ENCODE results near the gene TMTC1.

TMTC1 gene

GRCh38 chr12:29662734-29663323, 120.9 kb downstream of the TMTC1 start:
- no peaks in the 10 kb centered on the region for H3K9me3 ChIP-seq (ENCODE audit: insufficient read depth, low read depth, low read length)
- H3K18ac ChIP-seq (ENCODE audit: low read length) = no peak overlapping the region
- H3K23ac ChIP-seq (ENCODE audit: low read length) = no peak overlapping the region
- WGBS (ENCODE audit: extremely low coverage, insufficient coverage, insufficient read length) = no CpG with 5 or more reads among the region's 9 CpGs
- no peak overlapping the region for H3K14ac ChIP-seq (ENCODE audit: low read length)
- no peaks in the 10 kb centered on the region for H3K27me3 ChIP-seq (ENCODE audit: insufficient read depth, low read length)
- no peak overlapping the region for H2AFZ ChIP-seq (ENCODE audit: insufficient read depth, low read length, poor library complexity)
- no peak overlapping the region for H2AK5ac ChIP-seq (ENCODE audit: low read length)
- no peaks in the 10 kb centered on the region for H3K4me1 ChIP-seq (ENCODE audit: control insufficient read depth in 1 of 2, insufficient read depth in 2 of 2, low read length in 2 of 2)
- no peak overlapping the region for H2BK120ac ChIP-seq (ENCODE audit: insufficient read depth, low read length, poor library complexity)
- no peak for DNase-seq
- H3K4ac ChIP-seq (ENCODE audit: low read depth, low read length) = no peak overlapping the region
- H3K27ac ChIP-seq (ENCODE audit: low read depth, low read length) = no peak overlapping the region
- H3K4me3 ChIP-seq (ENCODE audit: low read depth, low read length) = no peak overlapping the region
- H4K12ac ChIP-seq (ENCODE audit: low read depth, low read length) = no peak overlapping the region
- H3K4me2 ChIP-seq (ENCODE audit: low read length) = no peak overlapping the region
- no peak overlapping the region for H2BK12ac ChIP-seq (ENCODE audit: low read length)
- H4K8ac ChIP-seq (ENCODE audit: low read depth, low read length) = no peak overlapping the region
- H3K79me1 ChIP-seq (ENCODE audit: low read length) = no peaks in the 10 kb centered on the region
- no peaks in the 10 kb centered on the region for H3K79me2 ChIP-seq (ENCODE audit: control insufficient read depth, insufficient read depth, low read length, poor library complexity)
- H4K91ac ChIP-seq (ENCODE audit: low read depth, low read length) = no peak overlapping the region
- H3K36me3 ChIP-seq (ENCODE audit: control insufficient read depth in 1 of 2, insufficient read depth in 2 of 2, low read length in 2 of 2) = no peaks in the 10 kb centered on the region
- H3K9ac ChIP-seq (ENCODE audit: low read length) = no peak overlapping the region
- no peak overlapping the region for H2BK5ac ChIP-seq (ENCODE audit: low read depth, low read length, poor library complexity)

- H2AFZ ChIP-seq (ENCODE audit: insufficient read depth, low read length, poor library complexity) = no peak overlapping the region
- no peak overlapping the region for H4K8ac ChIP-seq (ENCODE audit: low read depth, low read length)
- no peaks in the 10 kb centered on the region for H3K79me2 ChIP-seq (ENCODE audit: control insufficient read depth, insufficient read depth, low read length, poor library complexity)
- WGBS (ENCODE audit: extremely low coverage, insufficient coverage, insufficient read length) = no CpG with 5 or more reads among the region's 6 CpGs
- DNase-seq = no peak
- H3K27ac ChIP-seq (ENCODE audit: low read depth, low read length) = no peak overlapping the region
- no peaks in the 10 kb centered on the region for H3K27me3 ChIP-seq (ENCODE audit: insufficient read depth, low read length)
- H3K79me1 ChIP-seq (ENCODE audit: low read length) = no peaks in the 10 kb centered on the region
- no peak overlapping the region for H2AK5ac ChIP-seq (ENCODE audit: low read length)
- H3K14ac ChIP-seq (ENCODE audit: low read length) = no peak overlapping the region
- no peak overlapping the region for H3K23ac ChIP-seq (ENCODE audit: low read length)
- no peak overlapping the region for H4K91ac ChIP-seq (ENCODE audit: low read depth, low read length)
- no peak overlapping the region for H3K18ac ChIP-seq (ENCODE audit: low read length)
- H4K12ac ChIP-seq (ENCODE audit: low read depth, low read length) = no peak overlapping the region
- no peaks in the 10 kb centered on the region for H3K4me1 ChIP-seq (ENCODE audit: control insufficient read depth in 1 of 2, insufficient read depth in 2 of 2, low read length in 2 of 2)
- no peak overlapping the region for H3K9ac ChIP-seq (ENCODE audit: low read length)
- no peak overlapping the region for H3K4me2 ChIP-seq (ENCODE audit: low read length)
- no peak overlapping the region for H2BK12ac ChIP-seq (ENCODE audit: low read length)
- H2BK120ac ChIP-seq (ENCODE audit: insufficient read depth, low read length, poor library complexity) = no peak overlapping the region
- H3K36me3 ChIP-seq (ENCODE audit: control insufficient read depth in 1 of 2, insufficient read depth in 2 of 2, low read length in 2 of 2) = no peaks in the 10 kb centered on the region
- no peaks in the 10 kb centered on the region for H3K9me3 ChIP-seq (ENCODE audit: insufficient read depth, low read depth, low read length)
- H3K4ac ChIP-seq (ENCODE audit: low read depth, low read length) = no peak overlapping the region
- no peak overlapping the region for H3K4me3 ChIP-seq (ENCODE audit: low read depth, low read length)
- H2BK5ac ChIP-seq (ENCODE audit: low read depth, low read length, poor library complexity) = no peak overlapping the region
These were observed 122.9 kb downstream of the TMTC1 start for GRCh38 chr12:29660847-29661246.

- Histone ChIP-seq H3K9me3 (ENCODE audit: insufficient read depth, low read depth, low read length) (no peaks in the 10 kb centered on the region), H2AK5ac (ENCODE audit: low read length) (no peak overlapping the region), H3K18ac (ENCODE audit: low read length) (no peak overlapping the region), H4K8ac (ENCODE audit: low read depth, low read length) (no peak overlapping the region), H2AFZ (ENCODE audit: insufficient read depth, low read length, poor library complexity) (no peak overlapping the region), H2BK5ac (ENCODE audit: low read depth, low read length, poor library complexity) (no peak overlapping the region), H3K27ac (ENCODE audit: low read depth, low read length) (no peak overlapping the region), H4K91ac (ENCODE audit: low read depth, low read length) (no peak overlapping the region), H4K12ac (ENCODE audit: low read depth, low read length) (no peak overlapping the region), H3K36me3 (ENCODE audit: control insufficient read depth in 1 of 2, insufficient read depth in 2 of 2, low read length in 2 of 2) (no peaks in the 10 kb centered on the region), H3K27me3 (ENCODE audit: insufficient read depth, low read length) (no peaks in the 10 kb centered on the region), H3K4me1 (ENCODE audit: control insufficient read depth in 1 of 2, insufficient read depth in 2 of 2, low read length in 2 of 2) (no peaks in the 10 kb centered on the region), H3K9ac (ENCODE audit: low read length) (no peak overlapping the region), H3K23ac (ENCODE audit: low read length) (no peak overlapping the region), H2BK120ac (ENCODE audit: insufficient read depth, low read length, poor library complexity) (no peak overlapping the region), H3K4me3 (ENCODE audit: low read depth, low read length) (no peak overlapping the region), H2BK12ac (ENCODE audit: low read length) (no peak overlapping the region), H3K79me1 (ENCODE audit: low read length) (no peaks in the 10 kb centered on the region), H3K4ac (ENCODE audit: low read depth, low read length) (no peak overlapping the region), H3K14ac (ENCODE audit: low read length) (no peak overlapping the region), H3K79me2 (ENCODE audit: control insufficient read depth, insufficient read depth, low read length, poor library complexity) (no peaks in the 10 kb centered on the region), H3K4me2 (ENCODE audit: low read length) (no peak overlapping the region)
- WGBS (ENCODE audit: extremely low coverage, insufficient coverage, insufficient read length) = no CpG with 5 or more reads among the region's 3 CpGs
- no peak for DNase-seq
These were observed 126.8 kb downstream of the TMTC1 start for GRCh38 chr12:29656762-29657538.

- no CpG with 5 or more reads among the region's 6 CpGs for WGBS (ENCODE audit: extremely low coverage, insufficient coverage, insufficient read length)
- H3K4me3 ChIP-seq (ENCODE audit: low read depth, low read length) = no peak overlapping the region
- no peak overlapping the region for H3K4me2 ChIP-seq (ENCODE audit: low read length)
- H3K9me3 ChIP-seq (ENCODE audit: insufficient read depth, low read depth, low read length) = no peaks in the 10 kb centered on the region
- H3K79me1 ChIP-seq (ENCODE audit: low read length) = no peaks in the 10 kb centered on the region
- no peak overlapping the region for H4K91ac ChIP-seq (ENCODE audit: low read depth, low read length)
- H4K12ac ChIP-seq (ENCODE audit: low read depth, low read length) = no peak overlapping the region
- no peak overlapping the region for H2AFZ ChIP-seq (ENCODE audit: insufficient read depth, low read length, poor library complexity)
- no peak overlapping the region for H4K8ac ChIP-seq (ENCODE audit: low read depth, low read length)
- H3K14ac ChIP-seq (ENCODE audit: low read length) = no peak overlapping the region
- no peak overlapping the region for H3K9ac ChIP-seq (ENCODE audit: low read length)
- H3K36me3 ChIP-seq (ENCODE audit: control insufficient read depth in 1 of 2, insufficient read depth in 2 of 2, low read length in 2 of 2) = no peaks in the 10 kb centered on the region
- no peak overlapping the region for H2AK5ac ChIP-seq (ENCODE audit: low read length)
- no peak overlapping the region for H3K18ac ChIP-seq (ENCODE audit: low read length)
- no peak overlapping the region for H2BK5ac ChIP-seq (ENCODE audit: low read depth, low read length, poor library complexity)
- H3K23ac ChIP-seq (ENCODE audit: low read length) = no peak overlapping the region
- no peaks in the 10 kb centered on the region for H3K4me1 ChIP-seq (ENCODE audit: control insufficient read depth in 1 of 2, insufficient read depth in 2 of 2, low read length in 2 of 2)
- no peak overlapping the region for H2BK120ac ChIP-seq (ENCODE audit: insufficient read depth, low read length, poor library complexity)
- H3K27me3 ChIP-seq (ENCODE audit: insufficient read depth, low read length) = no peaks in the 10 kb centered on the region
- no peak overlapping the region for H2BK12ac ChIP-seq (ENCODE audit: low read length)
- H3K4ac ChIP-seq (ENCODE audit: low read depth, low read length) = no peak overlapping the region
- DNase-seq = no peak
- no peak overlapping the region for H3K27ac ChIP-seq (ENCODE audit: low read depth, low read length)
- H3K79me2 ChIP-seq (ENCODE audit: control insufficient read depth, insufficient read depth, low read length, poor library complexity) = no peaks in the 10 kb centered on the region
These were observed 127.9 kb downstream of the TMTC1 start for GRCh38 chr12:29655861-29656260.

Measured in trophoblast cell (in vitro differentiated cells and primary cell).